GM18867 (cell line): Measurements from ENCODE around the gene APC.
"Not testable (repeated sequence)": the region's sequence is repeated elsewhere in the genome, so short reads cannot be mapped to it uniquely, and the experiment has no call there.

Experiments
- ATAC-seq: cut with Tn5 transposase; IDR thresholded peaks from one replicate; pipeline ENCODE4 v1.9.1; 2021; ENCODE audit warnings: mild to moderate bottlenecking, moderate library complexity; ENCODE audit not compliant: unreplicated experiment

The APC gene

DNA sequence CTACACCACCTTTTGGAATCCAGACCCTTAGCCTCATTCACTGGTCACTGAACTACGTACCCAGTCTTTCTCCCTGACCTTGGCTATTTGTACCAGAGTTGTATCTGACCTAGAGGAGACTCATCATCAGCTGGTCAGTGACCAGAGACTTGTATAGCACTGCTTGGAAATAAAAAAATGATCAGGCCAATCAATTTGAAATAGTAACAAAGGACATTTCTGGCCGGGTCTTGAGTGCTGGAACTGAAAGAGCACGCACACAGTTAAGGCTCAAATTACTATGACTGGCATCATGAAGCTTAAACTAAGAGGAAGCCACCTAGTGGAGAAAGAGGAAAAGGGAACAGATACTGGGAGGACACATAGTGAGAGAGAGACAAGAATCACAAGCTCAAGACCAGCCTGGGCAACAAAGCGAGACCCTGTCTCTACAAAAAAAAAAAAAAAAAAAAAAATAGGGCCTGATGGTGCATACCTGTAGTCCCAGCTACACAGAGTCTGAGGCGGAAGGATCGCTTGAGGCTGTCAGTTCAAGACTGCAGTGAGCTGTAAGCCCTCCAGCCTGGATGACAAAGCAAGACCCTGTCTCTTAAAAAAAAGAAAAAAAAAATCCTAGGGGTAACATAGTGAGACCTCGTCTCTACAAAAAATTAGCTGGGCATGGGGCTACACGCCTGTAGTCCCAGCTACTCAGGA lies 110.6 kb downstream of the APC start:
- ATAC-seq = peak; percentile 99

DNA sequence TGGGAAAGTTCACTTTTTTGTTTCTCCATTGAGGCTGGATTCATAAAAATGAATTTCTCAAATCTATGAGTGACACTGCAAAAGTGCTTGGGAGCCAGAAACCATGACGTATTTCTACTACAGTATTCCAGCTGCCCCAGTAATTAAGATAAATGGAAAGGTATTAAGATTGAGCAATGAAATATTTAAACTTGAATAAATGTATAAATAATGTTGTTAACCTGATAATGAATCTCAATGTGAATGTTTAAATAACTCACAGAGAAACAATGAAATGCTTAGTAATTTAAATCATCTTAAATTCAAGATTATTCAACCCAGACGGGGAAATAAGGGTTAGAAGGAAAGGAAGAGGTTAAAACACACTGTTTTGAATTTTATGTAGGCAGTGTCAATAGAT lies 112.2 kb downstream of the APC start:
- no peak for ATAC-seq

DNA sequence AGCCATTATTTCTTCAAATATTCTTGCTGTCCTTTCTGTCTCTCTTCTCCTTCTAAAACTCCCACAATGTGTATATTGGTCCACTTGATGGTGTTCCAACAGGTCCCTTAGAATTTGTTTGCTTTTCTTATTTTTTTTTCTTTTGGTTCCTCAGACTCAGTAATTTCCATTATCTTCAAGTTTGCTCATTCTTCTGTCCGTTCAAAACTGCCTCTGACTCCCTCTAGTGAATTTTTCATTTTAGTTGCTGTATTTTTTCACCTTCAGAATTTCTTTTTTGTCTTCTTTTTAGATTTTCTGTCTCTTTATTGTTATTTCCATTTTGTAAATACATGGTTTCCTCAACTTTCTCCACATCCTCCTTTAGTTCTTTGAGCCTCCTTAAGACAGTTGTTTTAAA lies 117.0 kb downstream of the APC start:
- ATAC-seq = no peak

DNA sequence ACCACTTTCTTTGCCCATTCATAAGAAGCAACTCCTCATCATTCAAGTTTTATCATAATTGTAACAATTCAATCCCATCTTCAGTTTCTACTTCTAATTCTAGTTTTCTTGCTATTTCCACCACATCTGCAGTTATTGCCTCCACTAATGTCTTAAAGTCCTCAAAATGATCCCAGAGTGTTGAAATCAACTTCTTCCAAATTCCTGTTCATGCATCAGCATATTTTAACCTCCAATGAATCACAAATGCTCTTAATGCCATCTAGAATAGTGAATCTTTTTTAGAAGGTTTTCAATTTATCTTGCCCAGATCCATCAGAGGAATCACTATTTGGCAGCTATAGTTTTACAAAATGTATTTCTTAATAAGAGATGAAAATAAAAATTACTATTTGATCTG lies 120.2 kb downstream of the APC start:
- no peak for ATAC-seq

DNA sequence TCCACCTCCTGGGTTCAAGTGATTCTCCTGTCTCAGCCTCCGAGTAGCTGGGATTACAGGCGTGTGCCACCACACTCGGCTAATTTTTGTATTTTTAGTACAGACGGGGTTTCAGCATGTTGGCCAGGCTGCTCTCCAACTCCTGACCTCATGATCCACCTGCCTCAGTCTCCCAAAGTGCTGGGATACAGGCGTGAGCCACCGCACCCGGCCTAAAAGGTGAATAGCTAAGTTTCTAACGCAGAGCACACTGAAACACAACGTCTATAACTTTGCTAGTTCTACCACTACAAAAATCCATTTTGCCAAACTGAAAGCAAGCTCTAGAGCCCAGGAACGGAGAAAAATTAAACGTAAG lies 122.9 kb downstream of the APC start:
- not testable (repeated sequence) for ATAC-seq

DNA sequence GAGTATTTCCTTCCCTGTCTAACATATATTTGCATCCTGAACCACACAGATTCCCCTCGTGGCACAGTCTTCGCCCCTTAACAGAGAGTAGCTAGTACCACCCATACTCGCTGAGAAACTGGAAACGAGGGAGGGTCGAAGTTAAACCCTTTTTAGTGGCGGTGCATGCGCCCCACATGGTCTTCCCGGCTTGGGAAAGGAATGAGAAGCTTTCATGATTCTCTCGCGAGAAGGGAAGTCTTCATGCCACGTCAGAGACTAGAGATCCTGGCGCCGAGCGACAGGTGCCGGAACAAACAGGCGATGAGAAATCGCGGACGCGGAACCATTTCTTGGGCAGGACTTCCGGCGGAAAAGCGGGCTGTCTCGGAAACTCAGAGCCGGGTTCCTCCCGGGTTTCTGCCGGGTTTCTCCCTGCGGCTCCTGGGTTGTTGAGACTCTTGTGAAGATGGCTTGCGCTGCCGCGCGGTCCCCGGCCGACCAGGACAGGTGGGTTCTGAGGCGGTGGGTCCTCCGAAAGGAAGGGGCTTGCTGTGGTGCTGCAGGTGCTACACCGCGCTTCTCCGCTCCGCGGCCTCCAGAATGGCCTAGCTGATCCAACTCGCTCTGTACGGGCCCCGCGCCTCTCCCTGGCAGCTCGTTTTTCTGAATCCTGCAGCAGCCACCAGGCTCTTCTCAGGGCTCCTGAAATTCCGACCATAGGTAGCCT lies 123.4 kb downstream of the APC start, which contains the start of gene SRP19:
SRP19 (plus strand) TSS at position 359 of the 709 bp plus-strand sequence; CDS start at position 449, 90 bp downstream.
- peak; percentile 98 for ATAC-seq

DNA sequence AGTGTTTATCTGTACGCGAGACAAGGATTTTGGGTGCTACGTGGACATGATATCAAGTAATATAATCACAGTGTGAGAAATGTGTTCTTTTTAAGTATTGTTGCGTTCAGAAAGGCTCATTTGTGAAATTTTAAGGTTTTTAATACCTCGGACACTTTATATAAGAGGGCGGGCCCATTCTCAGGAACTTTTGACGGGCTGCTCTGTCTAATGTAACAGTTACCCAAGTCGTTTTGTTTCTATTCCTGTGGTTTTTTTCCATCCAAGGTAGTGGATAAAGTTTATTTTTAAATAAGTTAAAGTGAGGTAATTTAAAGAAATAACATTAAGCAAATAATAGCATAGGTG lies 123.9 kb downstream of the APC start:
- no peak for ATAC-seq

DNA sequence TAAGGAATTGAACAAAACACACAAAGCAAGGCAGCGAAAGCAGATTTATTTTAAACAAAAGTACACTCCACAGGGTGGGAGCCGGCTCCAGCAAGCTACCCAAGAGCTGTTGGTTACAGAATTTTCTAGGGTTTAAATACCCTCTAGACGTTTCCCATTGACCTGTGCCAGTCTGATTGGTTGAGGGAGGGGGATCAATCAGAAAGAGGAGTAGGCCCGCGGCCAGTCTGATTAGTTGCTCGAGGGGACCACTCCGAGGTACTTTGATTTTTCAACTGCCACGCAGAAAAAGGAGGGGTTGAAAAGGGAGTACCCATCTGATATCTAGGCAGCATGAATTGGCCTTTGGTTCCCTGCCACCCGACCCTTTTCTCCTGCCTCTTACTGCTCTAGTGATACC lies 124.4 kb downstream of the APC start:
- no peak for ATAC-seq

DNA sequence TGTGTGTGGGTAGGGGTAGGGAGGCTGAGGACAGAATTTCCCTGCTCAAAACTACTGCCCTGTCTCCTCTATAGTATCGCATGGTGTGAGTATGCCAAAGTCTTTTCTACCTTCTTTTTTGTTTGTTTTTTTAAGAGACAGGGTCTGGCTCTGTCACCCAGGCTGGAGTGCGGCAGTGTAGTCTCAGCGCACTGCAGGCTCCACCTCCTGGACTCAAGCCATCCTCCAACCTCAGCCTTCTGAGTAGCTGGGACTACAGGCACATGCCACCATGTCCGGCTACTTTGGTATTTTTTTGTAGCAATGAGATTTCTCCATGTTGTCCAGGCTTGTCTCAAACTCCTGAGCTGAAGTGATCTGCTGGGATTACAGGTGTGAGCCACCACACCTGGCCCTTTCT lies 125.9 kb downstream of the APC start:
- no peak for ATAC-seq

DNA sequence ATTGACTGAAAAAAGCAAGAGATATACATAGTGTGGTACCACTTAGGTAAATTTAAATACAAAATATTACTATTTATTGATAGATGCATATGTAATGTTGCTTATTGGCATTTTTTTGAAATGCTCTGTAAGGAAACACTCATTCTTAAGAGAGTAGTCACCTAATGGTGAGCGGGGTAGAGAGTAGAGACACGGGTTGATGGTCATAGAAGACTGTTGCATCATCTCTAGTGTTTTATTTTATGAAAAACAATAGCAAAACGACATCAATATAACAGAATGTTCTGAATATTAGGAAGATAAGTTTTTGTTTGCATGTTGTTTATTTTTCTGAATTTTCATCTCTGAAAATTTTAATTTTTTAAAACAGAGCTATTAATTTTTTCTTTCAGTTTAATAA lies 127.4 kb downstream of the APC start:
- ATAC-seq = no peak

DNA sequence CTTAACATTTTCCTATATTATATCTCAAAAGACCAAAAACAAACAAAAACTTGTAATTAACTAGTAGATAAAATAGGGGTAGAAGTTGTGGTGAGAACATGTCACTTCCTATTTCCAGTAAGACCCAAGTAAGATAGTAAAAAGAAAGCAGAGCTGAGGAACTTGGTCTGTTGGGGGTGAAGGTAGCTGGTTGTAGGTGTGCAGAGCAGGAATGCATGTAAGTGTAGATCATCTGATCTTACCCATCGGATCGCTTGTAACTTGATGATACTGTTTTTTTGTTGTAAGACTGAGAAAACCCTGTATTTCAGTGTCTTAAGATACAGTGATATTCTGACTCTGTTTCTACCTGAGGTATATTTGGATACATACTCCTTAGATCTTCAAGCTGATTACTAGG lies 129.1 kb downstream of the APC start:
- ATAC-seq = no peak

DNA sequence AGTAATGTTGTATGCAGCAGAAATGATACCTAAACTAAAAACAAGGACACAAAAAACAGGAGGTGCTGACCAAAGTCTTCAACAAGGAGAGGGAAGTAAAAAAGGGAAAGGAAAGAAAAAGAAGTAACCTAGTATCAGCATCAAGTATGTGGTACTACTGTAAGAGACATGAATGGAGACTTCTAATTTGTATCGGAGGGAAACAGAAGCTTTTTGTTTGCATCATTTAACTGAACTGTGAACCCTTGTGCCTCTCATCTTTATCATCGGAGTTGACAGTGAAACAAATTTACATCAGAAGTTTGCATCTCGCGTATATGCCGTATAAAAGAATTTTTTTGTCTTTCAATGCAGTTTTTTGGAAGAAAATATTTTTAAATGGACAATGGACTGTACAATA lies 129.7 kb downstream of the APC start:
- ATAC-seq = no peak

DNA sequence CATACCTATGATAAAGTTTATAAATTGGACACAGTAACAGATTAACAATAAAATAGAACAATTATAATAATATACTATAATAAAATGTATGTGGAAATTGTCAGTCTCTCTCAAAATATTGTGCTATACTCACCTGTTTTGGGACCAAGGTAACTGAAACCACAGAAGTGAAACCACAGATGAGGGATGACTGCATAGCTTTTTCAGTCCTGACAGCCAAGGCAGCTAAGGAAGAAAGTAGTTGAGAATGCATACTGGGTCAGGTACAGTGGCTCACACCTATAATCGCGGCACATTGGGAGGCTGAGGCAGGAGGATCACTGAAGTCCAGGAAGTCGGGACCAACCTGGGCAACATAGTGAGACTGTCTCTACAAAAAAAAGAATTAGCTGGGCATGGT lies 132.3 kb downstream of the APC start:
- peak; percentile 88 for ATAC-seq

DNA sequence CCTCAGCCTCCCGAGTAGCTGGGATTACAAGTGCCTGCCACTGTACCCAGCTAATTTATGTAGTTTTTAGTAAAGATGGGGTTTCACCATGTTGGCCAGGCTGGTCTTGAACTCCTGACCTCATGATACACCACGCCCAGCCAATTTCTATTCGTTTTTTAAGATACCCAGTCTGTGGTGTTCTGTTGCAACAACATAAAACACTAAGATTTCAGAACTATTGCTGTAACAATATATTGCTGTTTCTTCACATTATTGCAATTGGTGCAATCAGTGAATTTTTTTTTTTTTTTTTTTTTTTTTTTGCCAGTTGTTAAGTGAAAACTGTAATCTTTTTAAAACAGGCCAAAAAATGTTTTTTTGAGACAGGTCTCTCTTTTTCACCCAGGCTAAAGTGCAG lies 133.3 kb downstream of the APC start:
- ATAC-seq = no peak

DNA sequence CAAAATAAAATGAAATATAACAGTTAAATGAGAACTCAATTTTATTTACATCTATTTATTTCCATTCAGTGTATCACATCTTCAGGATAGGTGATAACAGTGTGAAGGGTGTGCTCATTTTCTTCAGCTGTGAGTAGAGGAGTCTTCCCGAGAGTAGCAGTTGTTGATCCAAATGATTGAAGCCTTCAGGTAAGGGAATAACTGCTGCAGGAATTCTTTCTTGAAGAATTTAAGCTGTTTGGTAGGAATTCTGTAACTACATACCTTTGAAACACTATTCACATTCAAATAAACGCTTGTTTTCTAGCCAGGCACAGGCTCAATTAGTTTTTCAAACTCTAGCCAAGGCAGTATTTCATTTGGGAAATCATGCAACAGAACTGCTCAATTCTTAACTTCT lies 138.7 kb downstream of the APC start:
- ATAC-seq = no peak

DNA sequence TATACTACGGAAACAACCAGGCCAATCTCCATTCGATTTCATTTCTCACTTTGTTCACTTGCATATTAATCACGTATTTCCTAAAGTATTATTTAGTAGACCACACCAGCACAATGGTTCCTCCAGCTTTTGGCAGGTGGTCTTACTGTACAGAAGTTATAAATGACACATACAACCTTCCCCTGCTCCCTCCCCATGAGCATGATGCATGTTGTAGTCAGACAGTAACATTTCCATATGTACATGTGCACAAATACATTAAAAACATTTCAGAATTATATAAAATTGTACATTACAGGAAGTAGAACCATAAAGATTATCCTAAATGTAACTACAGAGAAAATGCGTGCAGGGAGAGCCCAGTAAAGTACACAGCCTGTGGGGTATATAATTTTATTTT lies 140.4 kb downstream of the APC start:
- no peak for ATAC-seq

DNA sequence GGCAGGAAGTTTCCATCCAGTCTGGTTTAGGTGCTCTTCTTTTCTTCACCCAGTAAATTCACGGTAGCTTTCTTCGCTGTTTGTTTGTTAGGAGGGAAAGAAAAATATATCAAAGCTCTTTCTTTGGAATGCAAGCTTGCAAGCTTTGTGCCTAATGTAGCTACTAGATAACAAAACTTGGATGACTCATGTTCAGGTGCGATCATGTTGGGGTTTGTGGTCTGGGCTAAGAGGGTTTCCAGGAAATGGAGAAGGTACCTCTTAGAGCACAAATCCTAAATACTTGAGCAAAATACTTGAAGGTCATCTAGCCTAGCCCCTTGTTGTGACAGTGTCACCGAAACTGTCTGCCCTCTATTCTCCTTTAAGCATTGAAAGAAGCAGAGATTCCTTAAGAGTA lies 141.1 kb downstream of the APC start:
- no peak for ATAC-seq

DNA sequence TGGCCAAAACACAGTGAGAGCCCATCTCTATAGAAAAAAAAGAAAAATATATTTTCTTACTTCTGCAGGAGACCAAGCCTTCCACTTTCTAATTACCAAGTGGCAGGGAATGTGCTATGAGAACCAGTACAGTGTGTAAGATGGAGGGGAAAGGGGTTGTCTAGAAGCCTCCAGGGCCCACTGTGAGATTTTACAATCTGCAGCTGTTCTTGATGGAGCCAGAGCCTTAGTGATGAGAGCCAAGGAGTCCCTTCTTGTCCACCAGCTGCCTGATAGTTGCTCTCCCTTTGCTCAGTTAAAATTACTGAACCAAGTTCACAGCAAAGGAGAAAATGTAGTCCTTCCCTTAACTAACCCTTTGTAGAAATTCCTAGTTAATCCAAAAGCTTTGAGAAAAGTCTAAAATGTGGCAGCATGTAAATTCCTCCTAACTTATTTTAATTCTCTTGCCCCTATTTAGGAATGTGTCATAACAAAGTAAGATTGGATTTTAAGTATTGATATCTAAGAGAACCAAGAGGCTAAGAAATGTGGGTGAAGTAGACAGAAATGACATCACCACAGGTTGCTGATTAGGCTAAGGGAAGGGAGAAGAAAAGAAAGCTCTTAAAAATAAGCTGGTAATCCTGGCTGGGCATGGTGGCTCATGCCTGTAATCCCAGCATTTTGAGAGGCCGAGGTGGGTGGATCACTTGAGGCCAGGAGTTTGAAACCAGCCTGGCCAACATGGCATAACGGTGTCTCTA lies 142.7 kb downstream of the APC start:
- no peak for ATAC-seq

DNA sequence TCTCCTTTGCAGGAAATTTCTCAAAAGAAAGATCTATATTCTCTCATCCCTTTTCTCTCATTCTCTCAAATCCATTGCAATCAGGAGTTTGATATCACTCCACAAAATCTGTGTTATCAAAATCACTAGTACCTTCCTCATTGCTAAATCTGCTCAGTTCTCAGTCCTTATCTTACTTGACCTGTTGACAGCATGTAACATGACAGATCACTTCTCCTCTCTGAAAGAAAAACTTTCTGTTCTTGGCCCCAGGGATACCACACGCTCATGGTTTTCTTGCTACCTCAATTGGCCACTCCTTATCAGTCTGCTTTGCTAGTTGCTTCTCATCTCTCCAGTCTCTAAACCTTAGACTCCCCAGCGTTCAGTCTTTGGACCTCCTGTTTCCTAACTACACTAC lies 145.5 kb downstream of the APC start:
- no peak for ATAC-seq

DNA sequence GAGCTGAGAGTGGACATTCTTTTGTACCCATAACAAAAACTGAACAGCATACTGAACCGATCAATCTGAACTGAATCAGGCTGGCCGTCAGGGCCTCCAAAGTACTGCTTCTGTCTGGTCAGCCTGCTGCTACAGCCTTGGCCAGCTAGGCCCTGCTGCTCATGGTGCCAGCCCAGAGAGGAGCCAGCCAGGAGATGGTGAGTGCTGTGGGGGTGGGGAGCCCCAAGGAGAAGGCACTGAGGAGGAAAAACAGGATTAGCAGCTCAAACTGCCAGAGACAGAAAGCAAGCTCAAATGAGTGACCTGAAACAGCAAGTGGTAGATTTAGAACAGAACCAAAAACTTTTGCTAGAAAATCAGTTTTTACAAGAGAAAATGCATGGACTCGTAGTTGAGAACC lies 147.3 kb downstream of the APC start:
- ATAC-seq = no peak

DNA sequence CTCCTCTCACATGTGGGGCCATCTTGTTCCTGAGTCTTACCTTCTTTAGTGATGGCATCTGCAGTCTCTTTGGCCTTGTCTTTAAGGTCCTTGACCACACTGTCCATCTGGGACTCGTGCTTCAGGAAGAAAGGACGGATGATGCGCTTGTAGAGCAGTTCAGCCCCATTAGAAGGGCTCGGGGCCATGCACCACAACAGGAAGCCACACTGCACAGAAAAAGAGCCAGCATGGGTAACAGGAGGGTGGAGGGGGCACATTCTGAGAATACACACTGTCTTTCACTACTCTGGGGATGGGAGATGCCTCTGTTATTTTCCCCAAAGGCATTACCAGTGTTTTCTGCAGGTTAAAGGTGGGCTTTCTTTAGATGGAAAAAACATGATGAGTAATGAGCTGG lies 149.3 kb downstream of the APC start:
- no peak for ATAC-seq

DNA sequence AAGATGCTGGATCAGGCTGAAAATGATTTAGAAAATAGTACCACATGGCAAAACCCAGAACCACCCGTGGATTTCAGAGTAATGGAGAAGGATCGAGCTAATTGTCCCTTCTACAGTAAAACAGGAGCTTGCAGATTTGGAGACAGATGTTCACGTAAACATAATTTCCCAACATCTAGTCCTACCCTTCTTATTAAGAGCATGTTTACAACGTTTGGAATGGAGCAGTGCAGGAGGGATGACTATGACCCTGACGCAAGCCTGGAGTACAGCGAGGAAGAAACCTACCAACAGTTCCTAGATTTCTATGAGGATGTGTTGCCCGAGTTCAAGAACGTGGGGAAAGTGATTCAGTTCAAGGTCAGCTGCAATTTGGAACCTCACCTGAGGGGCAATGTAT lies 154.4 kb downstream of the APC start:
- not testable (repeated sequence) for ATAC-seq
